Mesenteric fat pad (tissue), 1 donor: ENCODE measurements around the gene GCDH. TPM values are rescaled to one million over a fixed set of nuclear protein-coding genes. Genes with fewer than 3 reads are reported as not detected.
"Not testable (repeated sequence)": the region's sequence is repeated elsewhere in the genome, so short reads cannot be mapped to it uniquely, and the experiment has no call there.

ENCODE experiments used
- DNase-seq: peaks from one replicate; pipeline ENCODE4 v3.0.0-alpha.2; 2020; ENCODE audit warnings: low spot score
- long read RNA-seq: library from polyadenylated mRNA; unstranded; transcript quantifications from one replicate; pipeline ENCODE4 v2.0.0, GENCODE V29; 2020
- total RNA-seq: library from RNA; stranded (reverse); fragmentation: NEBNext Ultra II Directional; extraction: Animal tissue kit (Norgen Biotek cat#: 25700); gene quantifications from one replicate; pipeline ENCODE4 v1.2.1, GENCODE V29; 2021
- donor health status: DM: yes; HTN: yes; CAD: no.

GCDH gene
- 23.3 TPM for total RNA-seq
- long read RNA-seq, transcript GCDH-201 (12 exons, 1,956 nt): major isoform, 77 of 111 reads
- long read RNA-seq, partial matches to known transcripts: 11 of 111 reads
- long read RNA-seq, other reads (novel, unspliced or antisense): 23 of 111 reads

- peak; percentile 97 for DNase-seq
Observed at GRCh38 chr19:12890787-12891552, at the start of gene GCDH. Gene GCDH (plus strand): TSS chr19:12891160. CDS start chr19:12891305, 145 bp downstream.

DNA sequence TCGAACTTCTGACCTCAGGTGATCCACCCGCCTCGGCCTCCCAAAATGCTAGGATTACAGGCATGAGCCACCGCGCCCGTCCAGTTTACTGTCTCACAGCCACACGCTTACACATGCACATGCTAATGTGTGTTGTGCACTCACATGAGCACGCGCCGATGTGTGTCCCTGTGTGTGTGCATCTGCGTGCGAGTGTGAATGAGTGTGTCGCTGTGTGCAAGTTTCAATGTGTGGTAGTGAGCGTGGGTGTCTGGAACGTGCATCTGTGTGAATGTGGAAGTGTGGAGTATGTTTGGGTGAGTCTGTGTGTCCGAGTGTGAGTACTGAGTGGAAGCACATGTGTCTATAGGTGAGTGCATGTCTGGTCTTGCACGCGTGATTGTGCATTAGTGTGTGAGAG is 48.4 kb upstream of the GCDH start:
- no peak for DNase-seq

GRCh38 chr19:12843328-12843727 is 47.6 kb upstream of the GCDH start:
- DNase-seq: no peak

DNA sequence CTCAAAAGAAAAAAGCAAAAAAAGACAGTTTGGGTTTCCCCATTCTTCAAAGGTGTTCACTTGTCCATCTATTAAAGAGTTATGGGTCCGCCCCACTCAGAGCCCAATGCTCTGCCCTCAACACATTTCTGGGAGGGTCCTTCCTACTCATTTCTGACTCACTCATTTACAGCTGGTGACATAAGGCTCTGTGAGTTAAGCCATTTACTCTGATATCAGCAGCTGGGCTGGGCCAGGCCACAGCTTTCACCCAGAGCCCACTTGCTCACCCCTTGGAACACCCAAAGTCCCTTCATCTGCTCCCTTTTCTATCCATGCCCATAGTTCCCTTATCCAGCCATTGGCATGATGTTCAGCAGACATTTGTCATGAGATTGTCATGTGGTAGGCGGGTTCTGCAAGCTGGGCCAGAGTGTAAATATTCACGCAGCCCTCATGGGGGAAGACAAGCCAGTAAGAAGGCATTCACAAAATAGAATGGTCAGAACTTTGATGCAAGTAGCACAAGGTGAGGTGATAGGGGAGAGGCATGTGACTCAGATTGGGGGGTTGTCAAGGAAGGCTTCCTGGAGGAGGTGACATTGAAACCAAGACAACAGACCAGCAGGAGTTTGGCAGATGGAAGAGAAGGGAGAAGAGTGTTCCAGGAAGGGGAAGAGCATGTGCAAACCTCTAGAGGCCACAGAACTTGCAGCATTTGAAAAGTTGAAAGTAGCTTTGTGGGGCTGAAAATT is 46.8 kb upstream of the GCDH start:
- DNase-seq: no peak

- not testable (repeated sequence) for DNase-seq
Observed at GRCh38 chr19:12846613-12847012, 44.3 kb upstream of the GCDH start.

- DNase-seq: peak; percentile 95
Observed at GRCh38 chr19:12847159-12848139, 43.5 kb upstream of the GCDH start.

DNA sequence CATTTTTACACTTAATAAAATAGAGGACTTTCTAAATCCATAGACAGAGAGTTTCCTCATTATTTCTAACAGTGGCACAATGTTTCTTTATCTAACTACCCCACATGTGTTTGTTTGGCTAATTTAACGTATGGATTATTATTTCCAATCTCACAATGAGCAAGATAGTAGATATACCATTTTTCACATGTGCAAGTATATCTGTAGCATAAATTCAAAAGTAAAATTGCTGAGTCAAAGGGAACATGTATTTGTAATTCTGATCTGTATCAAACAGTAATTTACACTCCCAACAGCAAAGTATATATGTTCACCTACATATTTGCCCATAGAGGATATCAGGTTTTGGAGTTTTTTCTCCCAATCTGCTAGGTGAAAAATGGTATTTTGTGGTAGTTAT is 34.3 kb upstream of the GCDH start:
- DNase-seq: no peak

- no peak for DNase-seq
Observed at GRCh38 chr19:12858041-12858928, 32.7 kb upstream of the GCDH start.

GRCh38 chr19:12859546-12859945 is 31.4 kb upstream of the GCDH start:
- DNase-seq: no peak

DNA sequence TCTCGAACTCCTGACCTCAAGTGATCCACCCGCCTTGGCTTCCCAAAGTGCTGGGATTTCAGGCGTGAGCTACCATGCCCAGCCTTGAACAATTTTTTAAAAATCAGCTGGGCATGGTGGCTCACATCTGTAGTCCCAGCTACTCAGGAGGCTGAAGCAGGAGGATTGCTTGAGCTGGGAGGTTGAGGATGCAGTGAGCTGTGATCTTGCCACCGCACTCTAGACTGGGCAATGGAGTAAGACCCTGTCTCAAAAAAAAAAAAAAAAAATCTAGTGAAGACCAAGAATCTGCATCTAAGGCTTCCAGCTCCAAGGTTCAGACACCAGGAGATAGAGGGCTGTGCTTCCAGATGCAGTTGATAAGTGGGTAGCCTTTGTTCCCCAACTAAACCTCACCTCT is 26.8 kb upstream of the GCDH start:
- DNase-seq: no peak

DNA sequence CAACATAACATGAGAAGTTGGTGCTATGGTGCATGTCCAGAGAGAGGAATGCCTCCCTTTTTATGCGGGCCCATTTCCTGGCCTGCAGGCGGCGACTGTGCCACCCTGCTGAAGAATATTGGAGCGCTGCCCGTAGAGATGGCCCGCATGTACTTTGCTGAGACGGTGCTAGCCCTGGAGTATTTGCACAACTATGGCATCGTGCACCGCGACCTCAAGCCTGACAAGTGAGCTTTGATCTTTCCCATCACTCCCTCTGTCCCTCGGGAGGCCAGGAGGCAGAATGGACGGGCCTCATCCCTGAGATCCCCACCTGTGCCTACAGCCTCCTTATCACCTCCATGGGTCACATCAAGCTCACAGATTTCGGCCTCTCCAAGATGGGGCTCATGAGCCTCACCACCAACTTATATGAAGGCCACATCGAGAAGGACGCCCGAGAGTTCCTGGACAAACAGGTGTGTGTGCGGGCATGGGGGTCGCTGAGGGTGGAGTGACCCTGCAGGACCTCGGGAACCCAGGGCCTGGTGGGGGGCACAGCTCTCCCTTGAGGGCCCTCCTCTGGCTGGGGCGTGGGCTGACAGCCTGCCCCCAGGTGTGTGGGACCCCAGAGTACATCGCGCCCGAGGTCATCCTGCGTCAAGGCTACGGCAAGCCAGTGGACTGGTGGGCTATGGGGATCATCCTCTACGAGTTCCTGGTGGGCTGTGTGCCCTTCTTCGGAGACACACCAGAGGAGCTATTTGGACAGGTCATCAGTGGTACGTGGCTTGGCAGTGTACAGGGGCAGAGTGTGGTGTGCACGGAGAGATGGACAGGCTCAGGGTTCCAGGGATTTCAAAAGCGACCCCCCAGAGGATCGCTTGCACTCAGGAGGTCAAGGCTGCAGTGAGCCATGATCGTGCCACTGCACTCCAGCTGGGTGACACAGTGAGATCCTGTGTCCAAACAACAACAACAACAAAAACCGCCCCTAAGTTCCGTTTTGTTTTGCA is 25.9 kb upstream of the GCDH start:
- no peak for DNase-seq

- no peak for DNase-seq
Observed at GRCh38 chr19:12865746-12866415, 25.1 kb upstream of the GCDH start.

DNA sequence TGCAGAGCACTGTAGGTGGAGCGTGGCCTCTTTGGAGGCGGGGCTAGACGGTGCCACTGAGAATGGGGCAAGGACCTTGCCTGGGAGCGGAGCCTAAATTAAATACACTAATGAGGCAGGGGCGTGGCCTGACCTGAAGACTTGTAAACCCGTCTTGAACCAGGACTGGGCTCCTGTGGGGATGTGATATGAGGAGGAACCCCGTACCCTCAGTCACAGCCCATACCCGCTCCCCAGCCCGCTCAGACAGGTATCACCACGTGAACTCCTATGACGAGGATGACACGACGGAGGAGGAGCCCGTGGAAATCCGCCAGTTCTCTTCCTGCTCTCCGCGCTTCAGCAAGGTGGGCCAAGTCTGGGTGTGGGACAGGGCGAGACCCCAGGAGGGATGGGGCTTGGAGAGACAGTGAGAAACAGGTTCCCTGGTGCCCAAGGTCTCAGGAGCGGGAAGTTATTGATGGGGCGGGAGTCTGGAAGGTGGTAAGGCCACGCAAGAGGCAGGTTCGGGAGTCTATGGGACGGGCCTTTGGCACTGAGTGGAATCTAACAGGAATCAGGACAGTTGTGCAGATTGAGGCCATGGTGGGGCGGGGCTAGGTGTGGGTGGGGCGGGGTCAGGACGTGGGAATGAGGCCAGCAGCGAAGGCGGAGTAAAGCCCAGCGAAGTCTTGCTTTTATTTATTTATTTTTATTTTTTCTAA is 24.4 kb upstream of the GCDH start:
- no peak for DNase-seq

DNA sequence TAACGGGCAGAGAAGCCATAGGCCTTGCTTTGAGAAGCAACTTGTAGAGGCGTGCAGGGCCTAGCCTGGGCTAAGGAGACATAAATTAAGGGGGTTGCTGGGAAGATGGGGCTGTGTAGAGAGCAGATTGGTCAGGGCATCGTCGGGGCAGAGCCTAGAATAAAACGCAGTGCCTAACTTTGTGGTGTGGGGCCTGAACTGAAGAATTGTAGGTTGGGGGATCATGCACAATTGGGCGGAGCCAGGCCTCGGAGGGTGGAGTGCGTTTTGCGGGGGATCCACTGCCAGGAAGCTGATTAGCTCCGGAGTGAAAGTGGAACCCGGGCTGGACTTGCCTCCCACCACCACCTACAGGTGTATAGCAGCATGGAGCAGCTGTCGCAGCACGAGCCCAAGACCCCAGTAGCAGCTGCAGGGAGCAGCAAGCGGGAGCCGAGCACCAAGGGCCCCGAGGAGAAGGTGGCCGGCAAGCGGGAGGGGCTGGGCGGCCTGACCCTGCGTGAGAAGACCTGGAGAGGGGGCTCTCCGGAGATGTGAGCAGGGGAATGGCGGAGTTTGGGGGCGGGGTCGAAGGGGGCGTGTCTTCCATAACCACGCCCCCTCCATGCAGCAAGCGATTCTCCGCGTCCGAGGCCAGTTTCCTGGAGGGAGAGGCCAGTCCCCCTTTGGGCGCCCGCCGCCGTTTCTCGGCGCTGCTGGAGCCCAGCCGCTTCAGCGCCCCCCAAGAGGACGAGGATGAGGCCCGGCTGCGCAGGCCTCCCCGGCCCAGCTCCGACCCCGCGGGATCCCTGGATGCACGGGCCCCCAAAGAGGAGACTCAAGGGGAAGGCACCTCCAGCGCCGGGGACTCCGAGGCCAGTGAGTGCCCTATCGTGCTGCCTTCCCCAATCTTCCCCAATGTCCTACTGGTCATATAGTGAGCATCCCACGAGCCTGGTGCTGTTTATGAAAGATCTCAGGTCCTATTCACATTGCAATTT is 23.6 kb upstream of the GCDH start:
- no peak for DNase-seq

DNA sequence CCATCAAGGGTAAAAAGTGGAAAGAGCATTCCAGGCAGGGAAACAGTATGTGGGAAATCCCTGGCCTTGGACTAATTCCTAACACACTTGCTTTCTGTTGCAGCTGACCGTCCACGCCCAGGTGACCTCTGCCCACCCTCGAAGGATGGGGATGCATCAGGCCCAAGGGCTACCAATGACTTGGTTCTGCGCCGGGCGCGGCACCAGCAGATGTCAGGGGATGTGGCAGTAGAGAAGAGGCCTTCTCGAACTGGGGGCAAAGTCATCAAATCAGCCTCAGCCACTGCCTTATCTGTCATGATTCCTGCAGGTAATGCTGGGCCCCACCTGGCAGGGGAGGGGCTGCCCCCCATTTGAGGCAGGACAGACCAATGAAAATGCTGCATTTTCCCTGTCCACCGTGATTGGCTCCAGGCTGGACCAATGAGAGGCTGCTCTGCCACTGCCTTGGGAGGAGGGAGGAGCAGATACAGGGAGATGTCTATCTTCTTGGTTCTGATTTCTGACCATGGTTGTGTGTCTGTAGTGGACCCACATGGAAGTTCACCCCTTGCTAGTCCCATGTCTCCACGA is 22.3 kb upstream of the GCDH start:
- no peak for DNase-seq

DNA sequence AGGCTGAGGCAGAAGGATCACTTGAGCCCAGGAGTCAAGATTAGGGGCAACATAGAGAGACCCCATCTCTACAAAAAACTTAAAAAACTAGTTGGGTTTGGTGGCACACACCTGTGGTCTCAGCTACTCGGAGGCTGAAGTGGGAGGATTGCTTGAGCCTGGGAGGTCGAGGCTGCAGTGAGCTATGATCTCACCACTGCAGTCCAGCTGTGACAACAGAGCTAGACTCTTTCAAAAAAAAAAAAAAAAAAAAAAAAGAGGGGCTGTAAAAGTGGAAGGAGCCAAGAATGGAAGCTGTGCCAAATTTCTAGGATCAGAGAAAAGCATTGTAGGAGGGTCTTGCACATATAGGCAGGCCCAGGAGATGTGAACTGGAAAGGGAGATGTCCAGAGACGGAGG is 19.3 kb upstream of the GCDH start:
- DNase-seq: no peak
